DOHH2 (cell line): Measurements from ENCODE around the gene ZNF322.

Experiments
- CTCF ChIP-seq: fragments of 200-600 bp; sonication (generic); IDR thresholded peaks from one replicate; pipeline ENCODE4 v1.5.1; 2014; ENCODE audit warnings: antibody characterized with exemption, mild to moderate bottlenecking, low read depth, low read length; ENCODE audit not compliant: poor library complexity, severe bottlenecking
- EZH2phosphoT487 ChIP-seq: fragments of 200-600 bp; sonication (generic); IDR thresholded peaks from 2 replicates; pipeline ENCODE4 v1.6.1; 2017; ENCODE audit warnings: borderline replicate concordance, mild to moderate bottlenecking, antibody characterized with exemption, low read length, moderate library complexity, mixed read lengths

DNA sequence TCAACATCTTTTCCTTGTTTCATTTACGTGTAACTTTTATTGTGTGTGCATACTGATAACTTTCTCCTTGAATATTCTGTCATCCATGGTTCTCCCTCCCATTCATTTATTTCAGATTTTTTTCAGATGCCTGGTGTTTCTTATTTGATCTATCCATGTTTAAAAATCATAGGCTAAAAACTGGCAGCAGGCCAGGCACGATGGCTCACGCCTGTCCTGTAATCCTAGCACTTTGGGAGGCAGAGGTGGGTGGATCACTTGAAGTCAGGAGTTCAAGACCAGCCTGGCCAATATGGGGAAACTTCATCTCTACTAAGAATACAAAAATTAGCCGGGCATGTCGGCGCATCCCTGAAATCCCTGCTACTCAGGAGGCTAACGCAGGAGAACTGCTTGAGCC is 31.7 kb downstream of the ZNF322 start:
- TF ChIP-seq CTCF (no peak), EZH2phosphoT487 (no peak)
